IPS DF 4.7 (cell line): ENCODE results near the gene CNNM2.
"Not testable (repeated sequence)": the region's sequence is repeated elsewhere in the genome, so short reads cannot be mapped to it uniquely, and the experiment has no call there.

Experiments
- DNase-seq: peaks from one replicate; pipeline ENCODE4 v3.0.0-alpha.2; 2013; ENCODE audit warnings: low spot score; ENCODE audit errors: extremely low read depth

The CNNM2 gene

DNA sequence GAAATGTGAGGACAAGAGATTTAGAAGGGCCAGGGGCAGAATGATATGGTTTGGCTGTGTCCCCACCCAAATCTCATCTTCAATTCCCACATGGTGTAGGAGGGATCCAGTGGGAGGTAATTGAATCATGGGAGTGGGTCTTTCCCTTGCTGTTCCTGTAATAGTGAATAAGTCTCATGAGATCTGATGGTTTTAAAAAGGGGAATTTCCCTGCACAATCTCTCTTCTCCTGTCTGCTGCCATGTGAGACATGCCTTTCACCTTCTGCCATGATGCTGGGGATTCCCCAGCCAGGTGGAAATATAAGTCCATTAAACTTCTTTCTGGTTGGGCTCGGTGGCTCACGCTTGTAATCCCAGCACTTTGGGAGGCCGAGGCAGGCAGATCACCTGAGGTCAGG, 217.1 kb downstream of the CNNM2 start:
- DNase-seq, result not testable (repeated sequence)

- DNase-seq, result no peak
These were observed 221.7 kb downstream of the CNNM2 start for GRCh38 chr10:103139803-103140202.
